CMK (cell line): ENCODE data around the gene PARG.
"Not testable (repeated sequence)": the region's sequence is repeated elsewhere in the genome, so short reads cannot be mapped to it uniquely, and the experiment has no call there.

Experiments used
- DNase-seq: peaks from one replicate; pipeline ENCODE4 v3.0.0-alpha.2; 2010; ENCODE audit warnings: low read depth

The PARG gene

GRCh38 chr10:49903829-49904228, 38.0 kb downstream of the PARG start:
- DNase-seq, result not testable (repeated sequence)

GRCh38 chr10:49900406-49900805, 41.4 kb downstream of the PARG start:
- not testable (repeated sequence) for DNase-seq

GRCh38 chr10:49899999-49900398, 41.8 kb downstream of the PARG start:
- DNase-seq, result not testable (repeated sequence)

- DNase-seq, result not testable (repeated sequence)
Measured at GRCh38 chr10:49890025-49890424, 51.8 kb downstream of the PARG start.

- DNase-seq, result not testable (repeated sequence)
Measured at GRCh38 chr10:49884739-49885331, 57.0 kb downstream of the PARG start.

GRCh38 chr10:49883852-49884251, 58.0 kb downstream of the PARG start:
- not testable (repeated sequence) for DNase-seq

- not testable (repeated sequence) for DNase-seq
Measured at GRCh38 chr10:49882327-49882726, 59.5 kb downstream of the PARG start.

- not testable (repeated sequence) for DNase-seq
Measured at GRCh38 chr10:49872740-49873139, 69.1 kb downstream of the PARG start.

GRCh38 chr10:49871462-49871861, 70.4 kb downstream of the PARG start:
- not testable (repeated sequence) for DNase-seq

- DNase-seq, result not testable (repeated sequence)
Measured at GRCh38 chr10:49859933-49860332, 81.9 kb downstream of the PARG start.

GRCh38 chr10:49858697-49859382, 83.0 kb downstream of the PARG start:
- DNase-seq, result not testable (repeated sequence)

- not testable (repeated sequence) for DNase-seq
Measured at GRCh38 chr10:49849520-49849919, 92.3 kb downstream of the PARG start.

GRCh38 chr10:49844775-49845595, 96.8 kb downstream of the PARG start:
- DNase-seq, result no peak

GRCh38 chr10:49842333-49842628, 99.5 kb downstream of the PARG start:
- DNase-seq, result not testable (repeated sequence)

- DNase-seq, result no peak
Measured at GRCh38 chr10:49841615-49842332, 100.1 kb downstream of the PARG start.

- no peak for DNase-seq
Measured at GRCh38 chr10:49837685-49838084, 104.1 kb downstream of the PARG start.

GRCh38 chr10:49837051-49837478, 104.8 kb downstream of the PARG start:
- no peak for DNase-seq

- DNase-seq, result no peak
Measured at GRCh38 chr10:49834976-49835375, 106.9 kb downstream of the PARG start.

- no peak for DNase-seq
Measured at GRCh38 chr10:49834201-49834600, 107.6 kb downstream of the PARG start.

- DNase-seq, result no peak
Measured at GRCh38 chr10:49833168-49833567, 108.7 kb downstream of the PARG start.

GRCh38 chr10:49831352-49832035, 110.3 kb downstream of the PARG start:
- no peak for DNase-seq

- no peak for DNase-seq
Measured at GRCh38 chr10:49830846-49831245, 111.0 kb downstream of the PARG start.
